ENCODE results near the gene EIF1.
"Not testable (repeated sequence)": the region's sequence is repeated elsewhere in the genome, so short reads cannot be mapped to it uniquely, and the experiment has no call there.

The EIF1 gene

DNA sequence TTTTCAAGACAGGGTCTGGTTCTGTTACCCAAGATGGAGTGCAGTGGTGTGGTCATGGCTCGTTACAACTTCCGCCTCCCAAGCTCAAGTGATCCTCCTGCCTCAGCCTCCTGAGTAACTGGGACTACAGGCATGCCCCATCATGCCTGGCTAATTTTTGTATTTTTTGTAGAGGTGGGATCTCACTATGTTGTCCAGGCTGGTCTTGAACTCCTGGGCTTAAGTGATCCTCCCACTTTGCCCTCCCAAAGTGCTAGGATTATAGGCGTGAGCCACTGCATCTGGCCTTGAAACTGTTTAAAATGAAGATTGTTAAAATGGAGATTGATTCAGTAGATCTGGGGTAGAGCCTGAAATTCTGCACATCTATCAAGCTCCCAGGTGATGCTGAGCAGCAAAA is 12.2 kb downstream of the EIF1 start:
- FAIRE-seq = not testable (repeated sequence)

DNA sequence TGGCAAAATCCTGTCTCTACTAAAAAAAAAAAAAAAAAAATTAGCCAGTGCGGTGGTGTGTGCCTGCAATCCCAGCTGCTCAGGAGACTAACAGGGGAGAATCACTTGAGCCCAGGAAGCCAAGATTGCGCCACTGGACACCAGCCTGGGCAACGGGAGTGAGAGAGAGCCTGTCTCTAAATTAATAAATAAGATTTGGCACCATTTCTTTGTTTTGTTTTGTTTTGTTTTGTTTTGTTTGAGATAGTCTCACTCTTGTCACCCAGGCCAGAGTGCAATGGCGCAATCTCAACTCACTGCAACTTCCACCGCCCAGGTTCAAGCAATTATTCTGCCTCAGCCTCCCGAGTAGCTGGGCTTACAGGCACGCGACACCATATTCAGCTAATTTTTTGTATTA is 14.0 kb downstream of the EIF1 start:
- FAIRE-seq (no peak), DNase-seq (ENCODE audit: low spot score) (no peak)

More for the DNA sequence above, 12.2 kb downstream of the EIF1 start:
- DNase-seq (ENCODE audit: low spot score) = not testable (repeated sequence)

DNA sequence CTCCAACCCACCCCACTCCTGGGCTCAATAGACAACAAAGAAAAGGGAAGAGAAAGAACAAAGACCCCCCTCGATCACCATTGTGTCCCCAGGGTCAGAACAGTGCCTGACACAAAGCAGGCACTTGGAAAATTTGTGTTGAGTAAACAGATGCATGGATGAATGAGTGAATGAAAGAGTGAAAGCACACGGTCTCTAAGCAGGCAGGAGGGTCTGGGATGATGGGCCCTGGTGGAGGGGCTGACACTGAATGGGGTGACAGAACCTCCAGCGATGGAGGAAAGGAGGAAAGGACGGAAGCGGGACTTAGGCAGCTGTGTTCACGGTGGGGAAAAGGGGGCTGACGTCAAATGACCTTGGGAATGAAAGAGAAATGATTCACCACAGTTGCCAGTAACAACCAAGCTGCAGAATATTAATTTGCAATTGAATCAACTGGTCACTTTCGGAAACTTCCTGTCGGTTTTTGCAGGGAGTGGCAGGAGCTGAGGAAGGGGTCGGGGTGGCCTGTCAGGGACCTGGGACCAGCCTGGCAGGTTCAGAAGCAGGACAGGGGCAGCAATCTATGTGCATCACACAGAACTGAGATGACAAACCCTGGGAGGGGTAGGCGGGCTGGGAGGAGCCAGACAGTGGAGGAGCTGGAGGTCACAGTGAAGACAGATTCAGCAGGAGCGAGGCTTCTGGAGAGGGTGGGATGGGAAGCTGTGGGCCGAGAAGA is 16.7 kb downstream of the EIF1 start:
- no peak for FAIRE-seq
- peak; percentile 36 for DNase-seq (ENCODE audit: low spot score)

DNA sequence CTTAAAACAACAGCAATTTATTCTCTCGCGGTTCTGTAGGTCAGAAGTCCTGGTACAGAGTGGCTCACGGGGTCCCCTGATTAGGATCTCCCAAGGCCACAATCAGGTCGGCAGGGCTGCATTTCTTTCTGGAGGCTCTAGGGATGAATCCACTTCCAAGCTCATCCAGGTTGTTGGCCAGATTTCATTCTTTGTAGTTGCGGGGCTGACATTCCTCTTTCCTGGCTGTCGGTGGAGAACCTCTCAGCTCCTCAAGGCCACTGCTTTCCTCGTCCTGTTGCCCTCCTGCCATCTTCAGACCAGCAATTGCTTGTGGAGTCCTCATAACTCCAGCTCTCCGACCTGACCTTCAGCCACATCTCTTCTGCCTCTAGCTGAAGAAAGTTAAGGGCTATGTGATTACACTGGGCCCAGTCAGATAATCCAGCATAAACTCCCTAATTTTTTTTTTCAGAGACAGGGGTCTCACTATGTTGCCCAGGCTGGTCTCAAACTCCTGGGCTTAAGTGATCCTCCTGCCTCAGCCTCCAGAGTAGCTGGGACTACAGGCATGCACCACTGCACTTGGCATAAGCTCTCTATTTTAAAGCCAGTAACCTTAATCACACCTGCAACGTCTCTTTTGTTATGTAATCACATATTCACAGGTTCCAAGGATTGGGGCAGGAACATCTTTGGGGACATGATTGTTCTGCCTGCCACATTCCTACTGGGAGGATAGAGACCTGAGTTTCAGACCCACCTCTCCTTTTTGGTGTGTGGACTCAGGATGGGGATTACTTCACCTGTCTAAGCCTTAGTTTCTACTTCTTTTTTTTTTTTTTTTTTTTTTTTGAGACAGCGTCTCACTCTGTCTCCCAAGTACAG is 19.4 kb downstream of the EIF1 start:
- FAIRE-seq = no peak
- DNase-seq (ENCODE audit: low spot score) = no peak

DNA sequence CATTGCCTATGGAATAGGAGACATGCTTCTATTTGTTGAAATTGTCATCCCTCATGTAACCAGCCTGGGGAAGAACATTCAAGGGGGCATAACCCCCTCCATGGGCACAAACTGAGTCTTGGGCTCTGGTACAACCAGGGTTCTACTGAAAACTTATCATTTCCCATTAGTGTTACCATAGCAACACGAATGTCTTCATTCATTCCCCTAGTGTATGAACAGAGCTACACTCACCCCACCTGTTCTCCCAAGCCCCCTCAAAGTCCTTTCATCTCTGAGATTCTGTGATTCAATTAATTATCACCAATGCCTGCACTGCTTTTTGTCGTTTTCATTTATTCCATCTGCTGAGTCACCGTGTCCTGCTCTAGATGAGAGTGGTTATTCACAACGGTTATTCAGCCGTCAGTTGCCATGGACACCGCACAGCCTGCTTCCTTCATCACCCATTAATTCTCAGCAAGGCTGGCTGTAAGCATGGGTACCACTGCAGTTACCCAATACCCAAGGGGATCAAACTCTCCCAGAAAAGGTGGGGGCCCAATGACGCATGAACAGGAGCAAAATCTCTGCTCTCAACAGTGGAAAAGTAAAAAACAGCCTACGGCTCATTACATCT is 21.9 kb downstream of the EIF1 start:
- DNase-seq (ENCODE audit: low spot score) = peak; percentile 50
- peak; percentile 89 for FAIRE-seq

DNA sequence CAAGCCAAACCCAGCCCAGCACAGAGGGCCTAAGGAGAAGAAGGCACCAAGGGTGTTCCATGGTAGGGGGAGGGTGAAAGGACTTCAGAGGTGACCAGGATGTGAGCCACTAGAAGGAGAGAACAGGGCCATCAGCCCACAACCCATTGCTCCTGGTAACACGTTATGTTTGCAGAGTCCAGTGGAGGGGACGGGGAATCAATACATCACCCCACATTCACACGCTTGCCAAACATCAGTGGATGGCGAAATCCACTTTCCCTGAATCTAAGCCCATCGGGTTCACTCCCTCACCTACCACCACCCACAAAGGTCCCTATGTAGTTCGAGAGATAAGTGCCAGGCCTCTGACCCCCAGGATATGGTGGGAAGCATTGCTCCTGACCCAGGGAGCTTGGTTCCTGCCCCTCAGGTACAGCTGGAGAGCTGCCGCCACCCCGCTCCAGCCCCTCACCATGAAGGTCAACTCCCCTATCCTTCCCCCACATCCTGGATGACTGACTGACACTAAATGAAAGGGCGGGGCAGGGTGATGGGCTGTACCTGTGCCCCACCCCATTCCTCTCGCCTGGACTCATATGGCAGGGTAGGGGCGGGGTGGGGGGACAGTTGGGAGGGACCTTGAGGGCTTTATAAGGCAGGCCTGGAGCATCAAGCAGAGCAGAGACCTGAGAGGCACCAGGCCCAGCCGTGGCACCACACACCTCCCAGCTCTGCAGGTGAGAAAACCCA is 23.1 kb downstream of the EIF1 start, which contains the start of gene GAST:
Gene GAST, plus strand, starts transcription at position 663 of the 732 bp plus-strand sequence. CDS start 3,106 bp downstream, outside the sequence.
- FAIRE-seq = no peak

DNA sequence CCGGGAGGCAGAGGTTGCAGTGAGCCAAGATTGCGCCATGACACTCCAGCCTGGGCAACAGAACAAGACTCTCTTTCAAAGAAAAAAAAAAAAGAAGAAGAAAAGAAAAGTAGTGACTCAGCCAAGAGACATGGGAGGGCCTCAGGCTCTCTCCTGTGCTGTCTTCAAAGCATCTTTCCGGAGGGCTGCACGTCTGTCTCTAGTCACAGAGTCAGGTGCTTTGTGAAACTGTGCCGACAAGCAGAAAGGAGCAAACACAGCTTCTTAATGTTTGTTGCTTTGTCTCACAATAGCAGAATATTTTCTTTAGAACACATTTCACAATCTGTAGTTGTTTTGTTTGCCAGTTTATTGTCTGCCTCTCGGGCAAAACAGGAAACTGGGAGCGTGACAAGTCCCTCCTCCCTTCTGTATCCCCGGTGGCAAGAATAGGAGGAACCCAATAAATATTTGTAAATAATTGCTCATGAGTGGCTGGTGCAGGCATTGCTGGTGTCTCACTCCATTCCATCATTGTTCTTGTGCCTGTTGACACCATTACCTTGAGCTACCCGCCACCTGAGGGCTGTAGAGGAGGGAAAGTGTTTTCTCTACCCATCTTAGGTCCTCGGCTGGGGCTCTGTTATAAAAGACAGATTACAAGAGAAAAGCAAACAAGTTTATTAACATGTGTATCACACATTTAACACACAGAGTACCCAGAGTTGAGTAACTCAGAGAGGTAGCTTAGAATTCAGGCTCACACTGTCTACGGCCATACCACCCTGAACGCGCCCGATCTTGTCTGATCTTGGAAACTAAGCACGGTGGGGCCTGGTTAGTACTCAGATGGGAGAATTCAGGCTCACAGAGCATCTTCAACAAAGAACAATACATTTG is 29.0 kb downstream of the EIF1 start:
- FAIRE-seq (no peak), DNase-seq (ENCODE audit: low spot score) (peak; percentile 66)

More for the DNA sequence above, 23.1 kb downstream of the EIF1 start, which contains the start of gene GAST:
- DNase-seq (ENCODE audit: low spot score) = no peak

DNA sequence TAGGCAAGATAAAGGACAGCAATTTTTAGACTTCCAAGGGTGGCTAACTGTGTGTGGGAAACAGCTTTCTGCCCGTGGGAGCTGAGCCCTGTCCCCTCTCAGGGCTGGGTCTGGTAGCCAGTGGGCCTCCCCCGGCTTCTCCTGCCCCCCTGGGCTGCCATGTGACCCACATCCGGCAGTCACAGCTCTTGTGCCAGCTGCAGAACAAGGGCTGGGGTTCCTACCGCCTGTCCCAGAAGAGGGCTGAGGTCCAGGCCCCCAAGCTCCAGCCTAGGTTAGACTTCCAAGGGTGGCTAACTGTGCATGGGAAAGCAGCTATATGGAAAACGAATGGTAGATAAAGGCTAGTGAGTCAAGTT is 29.6 kb downstream of the EIF1 start:
- DNase-seq (ENCODE audit: low spot score) (no peak), FAIRE-seq (no peak)

DNA sequence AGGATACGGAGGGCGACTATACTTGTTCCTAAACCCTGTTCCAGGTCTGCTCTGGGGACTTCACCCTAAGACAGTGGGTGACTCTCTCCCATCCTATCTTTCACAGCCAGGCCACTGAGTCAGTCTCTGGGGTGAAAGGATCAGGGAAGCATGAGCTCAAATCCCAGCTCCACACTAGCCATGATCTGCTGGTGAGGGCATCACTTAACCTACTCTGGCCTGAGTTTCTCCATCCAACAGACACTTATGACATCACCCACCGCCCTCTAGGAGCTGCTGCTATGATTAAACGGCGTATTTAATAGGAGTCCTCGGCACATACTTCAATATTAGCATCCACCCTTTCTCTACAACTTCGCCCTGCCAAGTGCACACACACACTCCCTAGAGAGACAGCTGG is 33.5 kb downstream of the EIF1 start:
- DNase-seq (ENCODE audit: low spot score) (no peak), FAIRE-seq (no peak)

DNA sequence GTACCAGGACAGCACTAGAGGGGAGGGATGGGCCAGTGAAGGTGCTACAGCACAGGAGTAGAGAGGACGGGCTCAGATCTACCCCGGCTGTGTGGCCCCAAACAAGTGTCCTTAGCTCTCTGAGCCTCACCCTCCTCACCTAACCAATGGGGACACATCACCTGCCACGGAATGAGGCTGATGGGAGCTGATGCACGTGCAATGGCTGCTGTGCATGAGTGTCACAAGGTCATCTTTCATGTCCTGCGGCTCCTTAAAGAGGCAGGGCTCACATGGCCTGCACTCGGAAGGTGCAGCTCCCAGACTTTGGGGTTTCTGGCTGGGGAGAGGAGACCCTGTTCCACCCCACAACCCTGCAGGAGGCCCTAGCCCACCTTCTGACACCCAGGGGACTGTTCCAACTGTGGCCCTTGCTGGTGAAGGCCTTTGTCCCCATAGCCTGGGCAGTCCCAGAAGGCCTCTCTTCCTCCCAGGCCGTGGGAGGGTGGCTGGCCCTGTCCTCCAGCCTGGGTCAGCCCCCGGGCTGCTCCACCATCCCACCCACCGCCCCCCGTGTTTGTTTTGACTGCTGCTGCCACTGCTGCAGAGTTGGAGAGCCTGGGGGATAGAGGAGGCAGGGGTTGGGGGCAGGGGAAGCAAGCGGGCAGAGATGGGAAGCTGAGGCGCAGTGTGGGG is 35.3 kb downstream of the EIF1 start:
- DNase-seq (ENCODE audit: low spot score) (no peak), FAIRE-seq (no peak)

DNA sequence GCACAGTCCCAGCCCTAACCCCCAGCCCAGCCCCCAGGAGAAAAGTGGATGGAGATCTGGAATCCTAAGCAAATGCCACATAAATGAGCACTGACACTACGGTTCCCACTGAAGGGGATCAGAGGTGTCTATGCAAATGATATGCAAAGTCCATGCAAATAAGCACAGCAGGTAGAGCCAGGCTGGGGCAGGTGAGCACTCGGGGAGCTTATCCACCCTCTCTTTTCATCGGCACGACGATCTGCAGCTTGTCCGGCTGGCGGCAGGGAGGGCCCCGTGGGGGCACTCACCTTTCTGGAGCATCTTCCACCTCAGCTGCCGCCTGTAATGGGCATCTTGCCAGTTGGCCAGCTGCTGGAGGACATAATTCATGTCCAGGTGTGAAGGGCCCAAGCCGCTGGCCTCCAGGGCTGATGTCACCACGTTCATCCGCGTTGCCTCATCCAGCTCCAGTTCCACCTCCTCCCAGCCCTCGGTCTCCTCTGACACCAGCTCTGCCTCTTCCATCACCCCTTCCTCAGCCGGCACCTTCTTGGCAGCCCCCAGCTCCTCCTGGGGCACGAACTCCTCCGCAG is 35.9 kb downstream of the EIF1 start:
- DNase-seq (ENCODE audit: low spot score) (no peak), FAIRE-seq (no peak)

DNA sequence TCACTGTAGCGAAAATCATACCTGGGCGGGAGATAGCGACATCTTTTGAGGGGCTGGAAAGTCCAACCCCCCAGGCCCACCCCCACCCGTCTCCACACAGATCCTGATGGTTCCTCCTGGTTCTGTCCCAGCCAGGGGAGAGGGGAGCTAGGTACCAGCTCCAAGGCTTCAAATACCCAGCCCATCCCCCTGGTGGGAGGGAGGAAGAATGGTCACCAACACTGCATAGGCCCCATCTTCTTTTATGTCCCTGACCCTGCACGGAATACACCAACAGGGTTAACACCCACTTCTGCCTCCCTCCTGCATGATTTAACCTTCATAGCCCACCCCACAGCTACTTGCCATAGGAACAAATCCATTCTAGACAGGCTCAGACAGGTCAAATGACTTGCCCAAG is 36.4 kb downstream of the EIF1 start:
- no peak for DNase-seq (ENCODE audit: low spot score)
- FAIRE-seq = peak; percentile 77

DNA sequence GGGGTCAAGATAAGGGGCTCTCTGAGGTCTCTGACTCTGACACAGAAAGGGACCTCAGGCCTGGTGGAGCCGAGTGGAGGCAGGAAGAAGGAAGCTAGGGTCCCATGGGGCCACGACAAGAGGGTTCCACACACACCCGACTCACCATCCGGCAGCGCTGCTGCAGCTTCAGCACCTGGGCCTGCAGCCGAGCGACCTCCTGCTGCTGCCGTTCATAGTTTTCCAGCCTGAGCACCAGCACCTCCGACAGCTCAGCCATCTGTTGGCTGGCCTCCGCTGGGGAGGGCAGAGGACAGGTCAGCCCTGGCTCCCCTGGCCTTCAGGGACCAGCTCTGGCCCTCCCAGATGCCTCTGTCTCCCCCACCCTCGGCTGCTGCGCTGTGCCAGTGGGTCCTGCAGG is 39.4 kb downstream of the EIF1 start:
- no peak for DNase-seq (ENCODE audit: low spot score)
- FAIRE-seq = no peak

DNA sequence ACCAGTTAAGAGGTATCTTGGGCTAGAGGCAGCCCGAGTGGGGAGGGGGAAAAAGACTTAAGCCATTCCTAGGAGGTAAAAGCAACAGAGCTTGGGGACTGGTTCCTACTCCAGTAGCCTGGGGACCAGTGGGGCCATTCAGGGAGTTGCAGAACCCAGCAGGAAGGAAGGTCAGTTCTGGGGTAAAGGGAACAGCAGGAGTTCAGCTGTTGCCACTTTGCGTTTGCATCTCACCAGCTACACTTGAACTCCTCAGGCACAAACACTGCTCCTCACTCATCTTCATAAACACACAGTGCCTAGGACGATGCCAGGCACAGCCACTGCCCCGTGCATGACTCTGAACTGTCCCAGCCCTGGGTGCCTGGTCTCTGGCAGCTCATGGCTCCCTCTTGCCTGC is 41.8 kb downstream of the EIF1 start:
- DNase-seq (ENCODE audit: low spot score) = no peak
- no peak for FAIRE-seq

DNA sequence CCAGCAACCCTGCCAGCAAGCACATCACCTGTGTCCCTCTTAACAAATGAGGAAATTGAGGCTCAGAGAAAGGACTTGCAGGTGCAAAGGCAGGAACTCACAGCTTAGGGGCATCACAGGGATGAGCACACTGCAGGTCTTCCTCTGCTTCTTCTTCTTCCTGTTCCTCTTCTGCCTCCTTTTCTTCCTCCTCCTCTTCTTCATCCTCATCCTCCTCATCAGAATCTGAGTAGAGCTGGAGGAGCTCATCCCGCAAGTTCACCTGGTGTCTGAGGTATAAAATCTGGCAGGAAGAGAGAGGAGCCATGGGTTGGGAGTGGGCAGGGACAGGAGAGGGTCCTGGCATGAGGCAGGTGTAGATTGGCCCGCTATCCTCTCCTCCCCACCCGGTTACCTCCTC is 43.2 kb downstream of the EIF1 start:
- FAIRE-seq (no peak), DNase-seq (ENCODE audit: low spot score) (no peak)

DNA sequence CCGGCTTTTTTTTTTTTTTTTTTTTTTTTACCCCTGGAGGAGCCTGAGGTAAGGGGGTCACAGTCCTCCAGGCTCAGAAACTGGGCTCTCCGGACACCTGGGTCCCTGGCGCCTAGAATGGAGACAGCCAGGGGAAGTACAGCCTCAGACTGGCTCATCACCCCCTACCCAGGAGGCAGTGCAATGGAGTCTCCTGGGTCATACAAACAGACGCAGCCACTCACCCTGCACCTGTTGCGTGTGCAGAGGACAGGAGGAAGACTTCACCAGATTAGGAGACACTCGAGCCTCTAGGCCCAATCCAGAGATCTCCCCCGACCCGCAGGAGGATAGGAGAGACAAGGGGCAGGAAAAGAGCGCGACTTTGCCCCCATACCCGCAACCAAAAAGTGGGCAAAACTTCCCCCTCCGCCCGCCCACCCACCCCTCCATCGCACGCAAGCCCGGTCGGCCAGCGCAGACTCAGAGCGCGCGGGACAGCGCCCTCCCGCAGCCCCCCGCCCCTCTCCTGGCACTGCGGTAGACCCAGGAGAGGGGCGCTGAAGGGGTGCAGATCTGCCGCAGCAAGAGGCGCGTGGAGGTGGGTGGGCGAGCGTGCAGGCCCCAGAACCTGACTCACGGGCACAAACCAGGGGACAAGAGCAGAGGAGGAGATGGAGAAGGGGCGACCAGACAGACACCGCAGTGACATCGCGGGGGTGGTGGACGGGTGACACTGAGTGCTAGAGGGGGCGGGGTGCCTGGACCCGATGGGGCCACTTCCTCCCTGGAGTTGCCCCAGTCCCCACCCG is 44.9 kb downstream of the EIF1 start:
- FAIRE-seq (no peak), DNase-seq (ENCODE audit: low spot score) (no peak)

DNA sequence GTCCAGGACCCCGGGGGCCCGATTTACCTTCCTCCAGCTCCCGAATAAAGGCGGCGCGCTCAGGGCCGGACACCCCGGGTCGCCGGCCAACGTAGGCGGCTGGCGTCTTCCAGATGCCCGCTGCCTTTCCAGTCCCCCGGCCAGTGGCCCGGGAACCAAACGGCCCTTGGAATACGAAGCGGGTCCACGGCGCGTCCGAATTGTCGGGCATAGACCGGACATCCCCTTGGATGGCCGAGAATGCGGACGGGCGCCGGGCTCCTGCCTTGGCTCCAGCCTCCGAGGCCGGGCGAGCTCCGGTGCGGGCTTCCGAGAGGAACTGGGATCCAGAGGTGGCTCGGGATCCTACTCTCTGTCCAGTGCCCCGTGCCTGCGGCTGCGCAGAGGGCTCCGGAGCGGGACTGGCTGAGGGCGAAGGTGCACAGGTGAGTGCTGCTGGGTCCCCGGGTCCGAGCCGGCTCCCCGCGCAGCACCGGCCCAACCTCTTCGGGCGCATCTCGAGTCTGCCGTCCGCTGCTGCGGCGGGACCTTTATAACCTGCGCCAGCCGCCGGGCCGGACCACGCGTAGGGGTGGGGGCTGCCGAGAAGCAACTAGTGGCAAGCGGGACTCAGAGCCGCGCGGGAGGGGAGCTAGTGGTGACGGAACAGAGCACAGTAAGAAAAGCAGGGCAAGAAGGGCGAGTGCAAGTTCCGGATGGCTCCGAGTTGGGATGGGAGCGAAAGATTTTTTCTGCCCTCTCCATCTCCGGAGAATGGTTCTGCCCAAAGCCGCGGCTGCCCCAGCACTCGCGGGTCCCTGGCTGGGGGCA is 45.7 kb downstream of the EIF1 start, which contains the start of gene HAP1:
Gene HAP1, minus strand, starts transcription at position 505 of the 810 bp plus-strand sequence. Its CDS starts 9 bp downstream, at position 496.
- DNase-seq (ENCODE audit: low spot score) = peak; percentile 82
- FAIRE-seq = peak; percentile 5

DNA sequence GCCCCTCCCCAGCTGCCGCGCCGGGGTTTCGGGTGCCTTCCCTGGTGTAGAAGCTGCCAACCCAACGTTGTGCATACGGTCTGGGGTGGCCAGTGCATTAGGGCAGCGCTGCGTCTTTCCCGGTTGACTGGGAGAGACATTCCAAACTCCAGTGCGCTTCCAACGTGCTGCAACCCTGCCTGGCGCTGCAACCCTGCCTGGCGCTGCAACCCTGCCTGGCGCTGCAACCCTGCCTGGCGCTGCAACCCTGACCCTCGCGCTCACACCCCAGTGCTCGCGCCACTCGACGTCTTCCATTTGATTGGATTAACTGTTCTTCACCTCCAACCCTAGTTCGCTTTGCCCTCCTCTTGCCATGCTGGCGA is 46.2 kb downstream of the EIF1 start:
- DNase-seq (ENCODE audit: low spot score) = no peak
- FAIRE-seq = no peak

Measured in urothelium cell line (cell line).